Rectal smooth muscle tissue (tissue), 1 donor: ENCODE data around the gene EXT2.

ENCODE experiments used
- H3K27ac ChIP-seq: one replicate; pipeline ENCODE4 v1.7.0; 2013; ENCODE audit warnings: low read depth, low read length, inconsistent platforms
- H3K27me3 ChIP-seq: one replicate; pipeline ENCODE4 v1.7.0; 2013; ENCODE audit warnings: low read length; ENCODE audit not compliant: control insufficient read depth, insufficient read depth
- H3K36me3 ChIP-seq: one replicate; pipeline ENCODE4 v1.7.0; 2013; ENCODE audit warnings: low read length; ENCODE audit not compliant: control insufficient read depth, insufficient read depth
- H3K4me1 ChIP-seq: one replicate; pipeline ENCODE4 v1.7.0; 2013; ENCODE audit warnings: low read length; ENCODE audit not compliant: control insufficient read depth, insufficient read depth
- H3K4me3 ChIP-seq: one replicate; pipeline ENCODE4 v1.7.0; 2013; ENCODE audit warnings: low read length
- H3K9ac ChIP-seq: one replicate; pipeline ENCODE4 v1.7.0; 2013; ENCODE audit warnings: low read length

The EXT2 gene

GRCh38 chr11:44159848-44160721, 64.6 kb downstream of the EXT2 start:
- H3K36me3 ChIP-seq: no peaks in the 10 kb centered on the region
- no peak overlapping the region for H3K9ac ChIP-seq
- H3K27me3 ChIP-seq: no peaks in the 10 kb centered on the region
- no peak overlapping the region for H3K4me3 ChIP-seq
- no peak overlapping the region for H3K27ac ChIP-seq
- H3K4me1 ChIP-seq: no peaks in the 10 kb centered on the region

DNA sequence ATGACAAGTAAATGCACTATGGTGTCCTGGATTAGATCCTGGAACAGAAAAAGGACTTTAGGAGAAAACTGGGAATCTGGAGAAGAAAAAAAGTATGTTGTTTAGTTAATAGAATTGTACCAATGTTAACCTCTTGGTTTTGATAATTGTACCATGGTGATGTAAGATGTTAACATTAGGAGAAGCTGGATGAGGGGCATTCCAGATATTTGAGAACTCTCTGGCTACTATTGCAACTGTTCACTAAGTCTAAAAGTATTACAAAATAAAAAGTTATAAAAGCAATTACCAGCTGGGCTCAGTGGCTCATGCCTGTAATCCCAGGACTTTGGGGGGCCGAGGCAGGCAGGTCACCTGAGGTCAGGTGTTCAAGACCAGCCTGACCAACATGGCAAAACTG, 66.5 kb downstream of the EXT2 start:
- H3K4me3 ChIP-seq: no peak overlapping the region

DNA sequence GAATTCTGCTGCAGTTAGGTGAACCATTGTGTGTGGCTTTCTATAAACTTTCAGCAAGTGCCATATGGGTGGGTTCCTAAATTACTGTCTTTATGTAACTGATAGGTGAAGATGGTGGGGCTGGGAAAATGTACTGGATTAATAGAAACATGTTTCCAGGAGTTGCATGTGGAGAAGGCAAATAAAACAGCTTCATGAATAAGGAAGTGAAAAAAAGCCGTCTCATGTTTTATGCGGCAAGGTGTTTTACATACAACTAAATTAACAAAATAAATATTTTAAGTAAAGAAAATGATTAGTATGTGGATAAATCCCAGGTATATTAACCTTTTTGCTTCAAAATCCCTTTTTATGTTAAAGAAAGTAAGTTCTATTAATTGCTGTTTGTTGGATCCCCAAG, 67.2 kb downstream of the EXT2 start:
- H3K4me1 ChIP-seq: peaks cover 3% of the 10 kb centered on the region
- H3K36me3 ChIP-seq: no peaks in the 10 kb centered on the region
- H3K27ac ChIP-seq: no peak overlapping the region
- H3K9ac ChIP-seq: no peak overlapping the region
- no peak overlapping the region for H3K4me3 ChIP-seq
- H3K27me3 ChIP-seq: no peaks in the 10 kb centered on the region

More for the DNA sequence above, 66.5 kb downstream of the EXT2 start:
- H3K9ac ChIP-seq: no peak overlapping the region
- H3K27me3 ChIP-seq: no peaks in the 10 kb centered on the region
- H3K27ac ChIP-seq: no peak overlapping the region
- peaks cover 3% of the 10 kb centered on the region for H3K4me1 ChIP-seq
- H3K36me3 ChIP-seq: no peaks in the 10 kb centered on the region

DNA sequence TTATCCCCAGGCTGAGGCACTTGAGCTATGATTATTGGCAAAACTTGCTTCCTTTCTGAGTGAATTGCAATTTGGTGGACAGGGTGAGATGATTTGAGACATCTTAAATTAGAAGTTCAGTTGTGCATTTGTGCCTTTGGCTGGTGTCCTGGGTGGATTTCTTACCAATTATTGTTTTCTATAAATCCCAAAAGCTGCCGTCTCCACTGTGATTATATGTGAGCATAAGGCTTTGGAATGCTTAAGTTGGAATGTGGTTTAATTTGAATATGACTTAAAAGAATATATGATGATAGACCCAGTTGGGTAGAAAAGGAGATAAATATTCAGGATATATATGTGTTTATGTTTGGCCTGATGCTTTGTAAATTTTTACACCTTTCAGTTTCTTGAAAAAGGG, 70.0 kb downstream of the EXT2 start:
- Histone ChIP-seq H3K36me3 (no peaks in the 10 kb centered on the region), H3K4me1 (peaks cover 3% of the 10 kb centered on the region), H3K9ac (no peak overlapping the region), H3K27me3 (no peaks in the 10 kb centered on the region), H3K4me3 (no peak overlapping the region), H3K27ac (no peak overlapping the region)

DNA sequence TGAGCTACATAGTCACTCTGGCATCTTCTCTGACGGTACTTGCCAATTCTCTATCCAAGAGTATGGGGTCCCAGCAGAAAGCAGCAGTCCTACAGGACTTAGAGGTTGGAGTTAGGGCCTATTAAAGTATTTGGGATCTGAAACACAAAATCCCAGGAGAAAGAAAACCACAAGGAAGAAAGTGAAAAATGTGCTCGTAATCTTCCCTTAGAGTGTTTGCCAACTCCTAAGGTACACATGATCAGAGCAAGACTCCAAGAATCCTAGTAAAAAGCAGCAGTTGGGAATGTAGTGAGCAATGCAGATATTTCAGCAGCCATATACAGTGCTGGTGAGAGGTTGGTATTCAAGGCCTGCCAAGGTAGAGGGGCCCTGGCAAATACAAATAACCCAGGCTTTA, 71.6 kb downstream of the EXT2 start:
- peaks cover 3% of the 10 kb centered on the region for H3K4me1 ChIP-seq
- H3K4me3 ChIP-seq: no peak overlapping the region
- H3K9ac ChIP-seq: no peak overlapping the region
- no peaks in the 10 kb centered on the region for H3K27me3 ChIP-seq
- no peak overlapping the region for H3K27ac ChIP-seq
- H3K36me3 ChIP-seq: no peaks in the 10 kb centered on the region

GRCh38 chr11:44171518-44171917, 76.0 kb downstream of the EXT2 start:
- Histone ChIP-seq H3K4me1 (no peaks in the 10 kb centered on the region), H3K27ac (no peak overlapping the region)

DNA sequence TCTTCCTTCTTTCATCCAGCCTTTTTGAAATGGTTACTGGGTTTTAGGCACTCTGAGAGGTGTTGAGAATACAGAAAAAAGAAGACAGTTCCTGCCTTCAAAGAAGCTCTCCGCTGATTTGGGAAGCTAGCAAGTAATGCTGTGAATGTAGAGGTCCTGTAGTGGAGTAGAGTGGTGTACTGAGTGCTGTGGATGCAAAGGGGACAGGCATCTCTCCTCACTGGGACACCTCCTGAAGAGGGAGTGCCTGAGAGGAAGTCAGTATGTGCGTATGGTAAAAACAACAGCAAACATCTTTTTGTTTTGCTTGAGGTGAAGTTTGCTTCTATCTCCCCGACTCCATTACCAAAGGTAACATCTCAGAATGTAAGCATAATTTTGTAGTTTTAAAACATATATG, 77.5 kb downstream of the EXT2 start:
- no peak overlapping the region for H3K9ac ChIP-seq
- H3K27me3 ChIP-seq: no peaks in the 10 kb centered on the region
- no peak overlapping the region for H3K4me3 ChIP-seq
- no peak overlapping the region for H3K27ac ChIP-seq
- H3K4me1 ChIP-seq: no peaks in the 10 kb centered on the region
- H3K36me3 ChIP-seq: no peaks in the 10 kb centered on the region

More at GRCh38 chr11:44171518-44171917, 76.0 kb downstream of the EXT2 start:
- H3K27me3 ChIP-seq: no peaks in the 10 kb centered on the region
- H3K4me3 ChIP-seq: no peak overlapping the region
- no peak overlapping the region for H3K9ac ChIP-seq
- no peaks in the 10 kb centered on the region for H3K36me3 ChIP-seq

- no peaks in the 10 kb centered on the region for H3K36me3 ChIP-seq
- no peak overlapping the region for H3K4me3 ChIP-seq
- no peak overlapping the region for H3K9ac ChIP-seq
- H3K27me3 ChIP-seq: no peaks in the 10 kb centered on the region
- no peaks in the 10 kb centered on the region for H3K4me1 ChIP-seq
- H3K27ac ChIP-seq: no peak overlapping the region
These were observed 79.4 kb downstream of the EXT2 start for GRCh38 chr11:44174842-44175241.

GRCh38 chr11:44176546-44177213, 81.2 kb downstream of the EXT2 start:
- H3K27ac ChIP-seq: no peak overlapping the region
- no peaks in the 10 kb centered on the region for H3K27me3 ChIP-seq
- no peaks in the 10 kb centered on the region for H3K36me3 ChIP-seq
- H3K9ac ChIP-seq: no peak overlapping the region
- no peaks in the 10 kb centered on the region for H3K4me1 ChIP-seq
- H3K4me3 ChIP-seq: no peak overlapping the region

- Histone ChIP-seq H3K27ac (no peak overlapping the region), H3K4me3 (no peak overlapping the region), H3K4me1 (no peaks in the 10 kb centered on the region), H3K9ac (no peak overlapping the region), H3K36me3 (no peaks in the 10 kb centered on the region), H3K27me3 (no peaks in the 10 kb centered on the region)
These were observed 82.4 kb downstream of the EXT2 start for GRCh38 chr11:44177905-44178304.

DNA sequence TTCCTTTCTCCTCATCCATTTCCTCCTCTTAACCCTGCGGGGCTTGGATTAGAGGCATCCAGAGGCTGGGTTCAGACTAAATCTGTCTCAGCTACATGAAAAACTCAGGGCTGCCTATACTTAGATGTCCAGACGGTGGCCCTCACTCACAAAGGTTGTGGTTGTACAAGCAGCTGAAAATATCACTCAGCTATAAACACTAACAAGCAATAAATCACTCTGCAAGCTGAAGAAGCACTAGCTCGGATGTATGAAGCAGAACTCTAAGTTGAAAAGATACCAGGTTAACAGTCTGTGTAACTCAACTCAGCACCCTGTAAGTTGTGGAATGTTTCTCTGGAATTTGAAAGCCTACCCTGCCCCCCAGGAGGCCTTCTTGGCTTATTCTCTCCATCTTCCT, 82.9 kb downstream of the EXT2 start:
- Histone ChIP-seq H3K9ac (no peak overlapping the region), H3K27me3 (no peaks in the 10 kb centered on the region), H3K4me1 (no peaks in the 10 kb centered on the region), H3K36me3 (no peaks in the 10 kb centered on the region), H3K4me3 (no peak overlapping the region), H3K27ac (no peak overlapping the region)

GRCh38 chr11:44179173-44179572, 83.7 kb downstream of the EXT2 start:
- Histone ChIP-seq H3K36me3 (no peaks in the 10 kb centered on the region), H3K27me3 (no peaks in the 10 kb centered on the region), H3K27ac (no peak overlapping the region), H3K9ac (no peak overlapping the region), H3K4me1 (no peaks in the 10 kb centered on the region), H3K4me3 (no peak overlapping the region)

DNA sequence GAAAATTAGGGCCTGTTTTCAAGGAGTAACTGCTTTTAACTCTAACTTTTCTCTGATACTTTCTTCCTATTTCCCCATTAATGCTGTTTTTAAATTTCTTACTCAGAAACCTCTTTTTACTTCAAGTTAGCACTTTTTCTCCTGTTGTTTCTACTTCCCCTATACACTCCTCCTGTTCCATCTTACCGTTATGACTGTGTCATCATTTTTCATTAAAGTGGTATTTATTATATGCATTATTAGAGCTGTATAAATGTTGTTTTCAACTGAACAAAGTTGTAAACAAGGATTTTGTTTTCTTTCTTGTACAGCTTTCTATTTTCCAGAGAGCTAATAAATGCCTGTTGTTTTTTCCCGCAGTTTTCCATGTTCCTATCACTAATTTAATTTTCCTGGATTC, 84.6 kb downstream of the EXT2 start:
- no peak overlapping the region for H3K27ac ChIP-seq
- no peaks in the 10 kb centered on the region for H3K27me3 ChIP-seq
- no peaks in the 10 kb centered on the region for H3K36me3 ChIP-seq
- H3K4me1 ChIP-seq: no peaks in the 10 kb centered on the region
- no peak overlapping the region for H3K9ac ChIP-seq
- H3K4me3 ChIP-seq: no peak overlapping the region
